HG02623 (cell line): ENCODE data around the gene IL36B.

Source experiments
- ATAC-seq: cut with Tn5 transposase; IDR thresholded peaks from one replicate; pipeline ENCODE4 v1.9.1; 2021; ENCODE audit warnings: moderate library complexity; ENCODE audit not compliant: unreplicated experiment

Gene IL36B

DNA sequence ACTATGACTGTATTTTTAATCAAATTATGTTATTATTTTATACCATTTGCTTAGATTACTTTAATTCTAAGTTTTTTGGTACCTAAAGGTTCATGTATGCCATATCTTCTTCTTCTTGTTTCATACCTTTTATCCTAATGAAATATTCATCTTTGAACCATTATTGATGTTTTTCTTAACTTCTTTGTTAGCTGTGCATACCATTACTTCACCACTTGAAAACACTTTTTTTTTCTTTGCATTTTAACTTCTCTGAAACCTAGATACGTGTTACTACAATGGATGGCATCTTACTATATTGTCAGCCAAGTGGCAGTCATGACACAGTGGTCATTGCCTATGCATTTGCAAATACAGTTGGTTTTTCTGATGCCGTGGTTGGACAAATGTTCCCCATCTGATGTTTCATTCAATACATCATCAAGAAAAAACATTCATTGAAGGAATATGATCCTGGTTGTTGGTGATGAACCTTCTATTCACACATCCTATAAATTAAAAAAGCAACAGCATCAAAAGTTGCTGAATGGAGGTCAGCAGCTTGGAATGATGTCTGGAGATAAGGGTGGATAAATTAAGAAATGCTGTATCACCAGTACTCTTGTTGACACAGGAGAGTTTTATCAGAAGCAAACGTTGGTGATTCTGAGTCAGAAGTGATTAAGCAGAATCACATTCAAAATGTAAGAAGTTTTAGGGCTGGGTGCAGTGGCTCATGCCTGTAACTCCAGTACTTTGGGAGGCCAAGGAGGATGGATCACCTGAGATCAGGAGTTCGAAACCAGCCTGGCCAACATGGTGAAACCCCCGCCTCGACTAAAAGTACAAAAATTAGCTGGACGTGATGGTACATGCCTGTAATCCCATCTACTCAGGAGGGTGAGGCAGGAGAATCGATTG lies 40.0 kb downstream of the IL36B start:
- no peak for ATAC-seq

DNA sequence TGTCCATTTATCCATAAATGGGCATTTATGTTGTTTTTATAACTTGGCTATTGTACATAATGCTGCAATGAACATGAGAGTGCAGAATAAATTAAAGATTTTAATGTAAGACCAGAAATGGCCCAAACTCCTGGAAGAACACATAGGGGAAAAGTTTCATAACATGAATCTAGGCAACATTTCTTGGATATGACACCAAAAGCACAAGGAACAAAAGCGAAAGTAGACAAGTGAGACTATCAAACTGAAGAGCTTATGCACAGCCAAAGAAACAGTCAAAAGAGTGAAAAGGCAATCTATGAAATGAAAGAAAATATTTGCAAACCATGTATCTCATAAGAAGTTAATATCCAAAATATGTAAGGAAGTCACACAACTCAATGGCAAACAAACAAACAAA lies 41.6 kb downstream of the IL36B start:
- no peak for ATAC-seq

DNA sequence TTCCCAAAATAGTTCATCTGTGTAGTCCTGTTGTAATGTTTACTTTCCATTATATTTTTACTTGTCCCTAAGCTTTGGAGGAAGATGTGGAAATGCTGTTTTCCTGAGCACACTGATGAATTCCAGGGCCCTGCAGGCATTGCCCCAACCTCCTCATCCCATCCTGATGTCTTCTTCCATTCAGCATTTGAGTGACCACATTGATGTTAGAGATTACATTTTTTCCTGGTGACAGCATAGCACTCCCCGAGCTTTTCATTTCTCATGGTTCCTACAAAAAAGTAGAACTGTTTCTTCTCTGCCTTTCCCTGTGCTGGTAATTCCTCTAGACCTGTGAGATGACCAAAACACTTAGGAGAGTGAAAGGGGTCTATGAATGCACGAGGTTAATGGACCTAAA lies 42.6 kb downstream of the IL36B start:
- ATAC-seq, result no peak

DNA sequence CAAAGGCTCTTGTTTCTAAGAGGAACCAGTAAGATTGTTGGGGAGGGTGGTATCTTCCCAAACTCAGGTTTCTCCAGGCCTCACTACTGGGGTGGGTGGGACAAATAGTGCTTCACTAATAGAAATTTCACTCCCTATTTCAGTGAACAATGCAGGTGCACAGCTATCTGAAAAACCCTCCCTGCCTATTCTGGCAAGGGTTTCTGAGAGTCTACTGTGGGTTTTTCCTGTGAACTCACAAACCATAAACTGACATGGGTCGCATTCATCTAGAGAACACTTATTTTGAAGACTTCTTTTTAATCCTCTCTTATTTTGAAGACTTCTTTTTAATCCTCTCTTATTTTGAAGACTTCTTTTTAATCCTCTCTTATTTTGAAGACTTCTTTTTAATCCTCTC lies 43.0 kb downstream of the IL36B start:
- no peak for ATAC-seq

DNA sequence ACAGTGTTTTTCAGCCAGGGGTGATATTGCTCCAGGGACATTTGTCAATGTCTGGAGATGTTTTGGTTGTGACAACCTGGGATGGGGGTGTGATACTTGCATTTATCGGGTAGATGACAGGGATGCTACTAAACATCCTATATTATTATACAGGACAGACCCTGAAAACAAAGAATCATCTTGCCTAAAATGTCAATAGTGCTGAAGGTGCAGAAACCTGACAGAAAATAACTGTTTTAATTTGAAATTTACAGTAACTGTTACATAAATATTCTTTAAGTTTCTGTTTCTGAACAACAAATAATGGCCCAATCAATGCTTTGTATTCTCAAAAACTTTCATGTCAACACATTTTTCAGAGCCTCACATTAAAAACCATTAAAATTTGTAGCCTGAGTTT lies 45.4 kb downstream of the IL36B start:
- no peak for ATAC-seq

DNA sequence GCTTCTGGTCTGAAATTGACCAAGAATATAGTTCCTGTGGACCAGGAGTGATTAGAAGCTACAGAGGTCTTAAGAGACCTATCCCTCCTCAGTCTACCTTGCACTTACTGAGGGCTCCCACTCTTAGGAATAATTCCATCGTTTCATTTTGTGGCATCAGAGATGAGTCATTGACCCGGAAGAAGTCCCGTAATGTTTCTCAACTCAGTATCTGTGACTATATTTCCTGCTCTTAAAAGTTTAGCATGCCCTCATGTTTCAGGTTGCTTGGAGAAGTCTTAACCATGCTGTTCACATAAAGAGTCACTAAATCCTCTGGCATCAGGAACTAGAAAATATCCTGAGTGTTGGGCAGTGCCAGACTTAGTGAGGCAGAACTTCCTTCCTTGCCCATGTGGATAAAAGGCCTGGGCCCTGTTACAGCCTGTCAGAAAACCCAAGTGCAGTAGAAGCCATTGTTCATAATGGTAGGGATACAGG lies 47.6 kb downstream of the IL36B start, which contains the start of gene IL36A:
IL36A (plus strand) TSS at position 430 of the 480 bp plus-strand sequence. CDS start 413 bp downstream, outside the sequence.
- ATAC-seq, result no peak

DNA sequence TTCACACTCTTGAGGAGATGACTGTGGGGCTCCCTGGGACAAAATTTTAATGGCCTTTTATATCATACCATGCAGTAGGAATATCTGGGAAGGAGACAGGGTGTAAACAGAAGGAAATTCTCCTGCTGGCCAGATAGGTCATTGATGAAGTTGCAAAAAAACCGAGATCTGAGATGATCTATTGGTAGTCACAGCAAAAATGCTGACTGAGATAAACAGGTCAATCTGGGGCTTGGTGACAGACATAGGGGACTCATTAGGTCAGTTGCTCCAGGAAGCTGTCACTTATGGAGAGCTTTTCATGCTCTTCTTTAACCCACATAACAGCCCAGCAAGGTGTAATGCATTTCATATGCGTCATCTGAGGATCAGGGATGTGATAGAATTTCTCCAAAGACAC lies 50.0 kb downstream of the IL36B start:
- no peak for ATAC-seq

DNA sequence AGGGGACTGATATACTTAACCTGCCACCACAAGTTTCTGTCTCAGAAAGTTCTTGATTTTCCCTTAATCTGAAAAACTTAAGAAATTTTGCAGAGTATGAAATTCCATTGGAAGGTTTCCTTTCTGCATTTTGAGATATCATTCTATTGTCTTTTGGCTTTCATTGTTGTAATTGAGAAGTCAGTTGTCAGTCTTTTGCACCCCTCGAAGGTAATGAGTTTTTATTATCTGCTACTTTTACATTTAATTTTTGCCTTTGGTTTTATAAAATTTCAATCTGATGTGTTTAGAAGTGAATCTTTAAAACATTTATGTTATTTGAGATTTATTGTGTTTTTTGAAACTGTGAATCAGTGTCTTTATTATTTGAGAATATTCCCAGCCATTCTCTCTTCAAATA lies 52.2 kb downstream of the IL36B start:
- no peak for ATAC-seq

DNA sequence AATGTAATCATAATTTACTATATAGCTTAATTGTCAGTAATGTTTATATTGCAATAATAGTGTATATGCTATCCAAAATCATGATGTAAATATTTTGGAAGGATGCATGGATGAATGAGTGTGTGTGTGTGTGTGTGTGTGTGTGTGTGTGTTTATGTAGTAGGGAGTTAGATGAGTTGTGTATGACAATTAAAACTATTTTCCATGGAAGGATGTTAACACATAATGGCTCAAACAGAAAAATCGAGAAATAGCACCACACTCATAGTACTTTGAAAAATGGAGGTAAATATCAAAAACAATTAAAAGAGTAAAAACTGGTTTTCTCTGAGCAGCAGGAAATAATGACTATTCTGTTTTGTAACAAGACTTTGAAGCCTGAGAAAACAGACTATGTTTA lies 55.5 kb downstream of the IL36B start:
- ATAC-seq, result no peak

DNA sequence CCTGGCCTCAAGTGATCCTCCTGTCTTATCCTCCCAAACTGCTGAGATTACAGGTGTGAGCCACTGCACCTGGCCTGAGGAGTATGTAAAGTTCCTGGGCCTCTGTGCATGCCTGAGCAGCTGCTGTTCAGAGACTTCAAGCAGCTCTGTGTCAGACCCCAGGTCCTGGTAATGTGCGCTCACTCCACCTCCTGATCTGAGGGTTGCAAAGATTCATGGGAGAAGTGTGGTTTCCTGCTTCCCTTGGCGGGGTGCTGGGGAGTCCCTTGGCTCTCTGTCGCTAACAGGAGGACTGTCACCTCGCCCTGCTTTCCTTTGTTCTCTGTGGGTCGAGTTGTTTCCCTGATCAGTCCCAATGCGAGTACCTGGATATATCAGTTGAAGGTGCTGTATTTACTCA lies 56.0 kb downstream of the IL36B start:
- ATAC-seq, result no peak

DNA sequence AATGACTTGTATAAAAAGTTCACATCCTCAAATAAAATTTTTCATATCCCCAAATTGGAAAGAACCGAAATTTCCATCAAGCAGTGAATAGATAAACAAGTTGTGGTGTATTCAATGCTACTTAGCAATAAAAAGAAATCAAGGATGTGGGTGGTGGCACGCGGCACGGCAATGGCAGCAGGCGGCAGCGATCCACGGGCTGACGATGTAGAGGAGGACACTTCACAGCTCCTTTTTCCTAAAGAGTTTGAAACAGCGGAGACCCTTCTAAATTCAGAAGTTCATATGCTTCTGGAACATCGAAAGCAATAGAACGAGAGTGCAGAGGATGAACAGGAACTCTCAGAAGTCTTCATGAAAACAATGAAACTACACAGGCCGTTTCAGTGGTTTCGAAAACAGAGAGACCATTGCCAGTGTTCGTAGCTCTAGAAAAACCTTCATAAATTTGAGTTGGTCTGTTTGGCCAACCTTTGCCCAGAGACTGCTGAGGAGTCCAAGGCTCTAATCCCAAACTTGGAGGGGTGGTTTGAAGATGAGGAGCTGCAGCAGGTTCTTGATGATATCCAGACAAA lies 57.2 kb downstream of the IL36B start:
- ATAC-seq, result no peak

DNA sequence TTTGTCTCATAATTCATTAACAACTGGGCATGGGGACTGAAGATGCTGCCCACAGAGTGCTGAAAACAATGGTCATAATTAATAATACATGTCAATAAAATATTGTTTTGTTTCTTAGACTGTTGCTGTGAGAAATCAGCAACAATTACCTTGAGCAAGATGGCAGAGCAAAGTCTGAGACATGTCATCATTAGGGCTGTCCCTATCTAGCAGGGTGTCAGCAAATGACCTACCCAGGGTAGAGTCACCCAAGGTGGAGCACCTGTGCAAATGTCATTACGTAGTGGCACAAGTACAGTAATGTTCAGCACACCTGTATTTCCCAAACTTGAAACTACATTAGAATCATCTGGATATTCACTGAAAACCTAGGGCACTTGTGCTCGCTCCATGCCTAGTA lies 58.0 kb downstream of the IL36B start:
- no peak for ATAC-seq

DNA sequence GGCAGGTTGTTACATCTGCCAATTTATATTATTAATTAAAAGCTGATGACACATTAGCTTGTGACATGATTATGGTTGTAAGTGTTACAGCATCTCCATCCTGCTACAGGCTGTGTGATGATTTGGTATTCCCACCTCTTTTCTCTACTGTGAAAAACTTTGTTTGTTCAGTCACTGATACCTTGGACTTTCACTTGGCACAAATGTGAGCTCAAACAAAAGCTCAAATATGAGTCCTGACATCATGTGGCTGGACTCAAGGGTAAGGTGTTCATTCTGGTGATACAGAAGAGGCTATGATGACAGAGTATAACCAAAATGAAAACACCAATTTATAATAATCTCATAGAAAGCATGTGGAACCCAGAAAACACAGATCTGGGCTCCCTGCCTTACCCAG lies 58.8 kb downstream of the IL36B start:
- ATAC-seq, result no peak

DNA sequence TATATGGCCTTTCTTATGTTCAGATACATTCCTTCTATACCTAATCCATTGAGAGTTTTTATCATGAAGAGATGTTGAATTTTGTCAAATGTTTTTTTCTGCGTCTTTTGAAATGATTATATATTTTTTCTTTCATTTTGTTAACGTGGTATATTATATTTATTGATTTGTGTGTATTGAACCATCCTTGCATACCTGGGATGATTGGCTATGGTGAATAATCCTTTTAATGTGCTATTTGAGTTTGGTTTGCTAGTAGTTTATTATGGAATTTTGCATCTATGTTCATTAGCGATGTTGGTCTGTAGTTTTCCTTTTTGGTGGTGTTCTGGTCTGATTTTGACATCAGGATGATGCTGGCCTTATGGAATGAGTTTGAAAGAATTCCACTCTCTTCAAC lies 63.1 kb downstream of the IL36B start:
- ATAC-seq, result no peak

DNA sequence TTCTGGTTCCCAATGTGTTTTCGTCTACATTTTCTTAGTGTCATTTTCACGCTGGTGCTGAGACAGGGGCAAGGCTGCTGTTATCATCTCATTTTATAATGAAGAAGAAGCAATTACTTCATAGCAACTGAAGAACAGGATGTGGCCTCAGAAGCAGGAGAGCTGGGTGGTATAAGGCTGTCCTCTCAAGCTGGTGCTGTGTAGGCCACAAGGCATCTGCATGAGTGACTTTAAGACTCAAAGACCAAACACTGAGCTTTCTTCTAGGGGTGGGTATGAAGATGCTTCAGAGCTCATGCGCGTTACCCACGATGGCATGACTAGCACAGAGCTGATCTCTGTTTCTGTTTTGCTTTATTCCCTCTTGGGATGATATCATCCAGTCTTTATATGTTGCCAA lies 67.6 kb downstream of the IL36B start:
- ATAC-seq, result no peak

DNA sequence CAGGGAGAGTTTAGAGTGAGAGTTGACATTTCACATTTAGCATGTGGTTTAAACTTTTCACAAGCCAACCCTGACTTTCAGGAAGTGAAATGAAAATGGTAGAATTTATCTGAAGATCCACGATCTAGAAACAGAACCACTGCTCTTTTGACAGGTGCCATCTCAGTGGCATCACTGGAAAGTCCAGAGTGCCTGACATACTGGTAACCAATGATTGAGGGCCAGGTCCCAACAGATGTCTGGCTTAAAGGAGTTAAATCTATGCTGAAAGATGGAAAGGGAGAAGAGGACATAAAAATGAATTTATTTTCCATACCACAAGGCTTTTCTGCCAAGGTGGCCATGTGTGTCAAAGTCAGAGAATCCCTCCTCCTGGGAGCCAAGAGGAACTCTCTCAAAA lies 72.1 kb downstream of the IL36B start:
- no peak for ATAC-seq

DNA sequence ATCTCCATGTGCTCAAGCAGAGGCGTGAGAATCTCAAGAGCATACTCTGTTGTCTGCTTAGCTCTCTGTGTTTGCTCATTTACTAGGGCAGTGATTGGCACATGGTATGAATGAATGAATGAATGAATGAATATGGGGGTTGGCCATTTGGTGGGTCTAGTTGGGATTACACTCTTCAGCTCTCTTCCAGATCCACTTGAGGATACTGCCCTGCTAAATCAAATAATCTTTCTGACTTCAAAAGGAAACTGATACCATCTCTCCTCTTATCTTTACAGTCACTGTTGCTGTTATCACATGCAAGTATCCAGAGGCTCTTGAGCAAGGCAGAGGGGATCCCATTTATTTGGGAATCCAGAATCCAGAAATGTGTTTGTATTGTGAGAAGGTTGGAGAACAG lies 72.9 kb downstream of the IL36B start:
- no peak for ATAC-seq

DNA sequence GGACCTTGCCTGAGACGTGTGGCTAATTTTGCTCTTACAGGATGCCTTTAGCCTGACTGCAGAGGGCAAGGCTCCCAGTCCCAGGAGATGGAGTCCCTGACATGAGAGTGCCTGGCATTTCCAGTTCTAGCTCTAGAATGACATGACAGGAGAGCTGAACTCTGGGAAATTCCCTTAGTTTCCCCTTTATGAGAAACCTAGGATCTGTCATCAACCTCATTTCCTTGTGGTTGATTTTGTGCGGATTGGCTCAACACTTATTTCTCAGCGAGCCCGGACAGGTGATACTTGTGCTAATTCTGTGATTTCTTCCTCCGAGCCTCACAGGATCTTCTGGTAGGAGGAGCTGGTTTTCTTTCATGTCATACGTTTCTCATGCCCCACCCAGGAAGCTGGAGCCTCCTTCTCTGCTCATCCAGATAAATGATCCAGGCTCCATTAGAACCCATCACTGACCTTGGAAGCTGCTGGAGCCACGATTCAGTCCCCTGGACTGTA lies 75.1 kb downstream of the IL36B start, which contains the start of gene IL36G:
IL36G (plus strand) TSS at position 448 of the 498 bp plus-strand sequence. CDS start 633 bp downstream, outside the sequence.
- no peak for ATAC-seq
